WTC11 (cell line): Measurements from ENCODE around the gene BPIFB4. TPM values are rescaled to one million over a fixed set of nuclear protein-coding genes. Genes with fewer than 3 reads are reported as not detected.

ENCODE experiments used
- ATAC-seq: fragments of 200-7000 bp; cut with Tn5 transposase; 2 replicates; pipeline ENCODE4 v1.10.0; 2021; ENCODE audit warnings: mild to moderate bottlenecking, moderate library complexity
- CTCF ChIA-PET: fragments of 300-600 bp; sonication (Branson Sonifier 250); formaldehyde crosslinking; loops from one replicate; lab custom pipeline; 2021; ENCODE audit warnings: antibody characterized with exemption; lab: Charles Lee
- POLR2A ChIA-PET: fragments of 350-600 bp; sonication (Branson Sonifier 250); formaldehyde crosslinking; loops from one replicate; lab custom pipeline; 2021; ENCODE audit warnings: antibody characterized with exemption; lab: Charles Lee
- DNase-seq: peaks from one replicate; pipeline ENCODE4 v3.0.0; 2021; ENCODE audit warnings: low spot score
- H3K27ac Mint-ChIP-seq: 2 replicates; pipeline ENCODE4 v1.8.0; 2021; ENCODE audit warnings: mixed read lengths
- H3K27me3 Mint-ChIP-seq: 2 replicates; pipeline ENCODE4 v1.8.0; 2021; ENCODE audit warnings: low read depth, mild to moderate bottlenecking, moderate library complexity, mixed read lengths
- H3K36me3 Mint-ChIP-seq: 2 replicates; pipeline ENCODE4 v1.8.0; 2021; ENCODE audit warnings: mixed read lengths
- H3K4me1 Mint-ChIP-seq: 2 replicates; pipeline ENCODE4 v1.8.0; 2022; ENCODE audit warnings: mixed read lengths
- H3K4me3 Mint-ChIP-seq: 2 replicates; pipeline ENCODE4 v1.8.0; 2021; ENCODE audit warnings: mild to moderate bottlenecking, moderate library complexity, mixed read lengths
- H3K9me3 Mint-ChIP-seq: 2 replicates; pipeline ENCODE4 v1.8.0; 2021; ENCODE audit warnings: mixed read lengths
- ATF1 ChIP-seq: sonication (generic); formaldehyde crosslinking; IDR thresholded peaks from 2 replicates; pipeline ENCODE4 v1.8.1; 2023; ENCODE audit warnings: mild to moderate bottlenecking, moderate library complexity, missing genetic modification reagents
- GRHL2 ChIP-seq: fragments of 250-450 bp; sonication (Bioruptor Pico); IDR thresholded peaks from 2 replicates; pipeline ENCODE4 v1.8.0; 2022; ENCODE audit warnings: mild to moderate bottlenecking, moderate library complexity; ENCODE audit not compliant: insufficient replicate concordance, severe bottlenecking
- IRF2 ChIP-seq: sonication (generic); formaldehyde crosslinking; IDR thresholded peaks from 2 replicates; pipeline ENCODE4 v1.8.0; 2022; ENCODE audit warnings: low read depth, missing genetic modification reagents, borderline replicate concordance
- NR1H2 ChIP-seq: sonication (generic); formaldehyde crosslinking; IDR thresholded peaks from 2 replicates; pipeline ENCODE4 v1.9.0; 2021; ENCODE audit warnings: mild to moderate bottlenecking, moderate library complexity, missing genetic modification reagents
- NR2C2 ChIP-seq: sonication (generic); formaldehyde crosslinking; IDR thresholded peaks from 2 replicates; pipeline ENCODE4 v1.8.0; 2022; ENCODE audit warnings: mild to moderate bottlenecking, missing genetic modification reagents
- PRRX2 ChIP-seq: fragments of 250-450 bp; sonication (Bioruptor Pico); IDR thresholded peaks from 2 replicates; pipeline ENCODE4 v1.8.0; 2021; ENCODE audit warnings: mild to moderate bottlenecking
- RELA ChIP-seq: sonication (generic); formaldehyde crosslinking; IDR thresholded peaks from 2 replicates; pipeline ENCODE4 v1.8.1; 2022; ENCODE audit warnings: missing genetic modification reagents, mild to moderate bottlenecking, borderline replicate concordance
- SMAD4 ChIP-seq: sonication (generic); formaldehyde crosslinking; IDR thresholded peaks from 2 replicates; pipeline ENCODE4 v1.8.0; 2022; ENCODE audit warnings: mild to moderate bottlenecking, missing genetic modification reagents
- ZNF121 ChIP-seq: sonication (generic); formaldehyde crosslinking; IDR thresholded peaks from 2 replicates; pipeline ENCODE4 v1.8.0; 2023; ENCODE audit warnings: missing genetic modification reagents
- ZNF232 ChIP-seq: sonication (generic); formaldehyde crosslinking; IDR thresholded peaks from 2 replicates; pipeline ENCODE4 v1.8.0; 2022; ENCODE audit warnings: mild to moderate bottlenecking, missing genetic modification reagents
- ZNF263 ChIP-seq: sonication (generic); formaldehyde crosslinking; IDR thresholded peaks from 2 replicates; pipeline ENCODE4 v1.8.1; 2022; ENCODE audit warnings: low read depth, mild to moderate bottlenecking, moderate library complexity, missing genetic modification reagents
- ZNF416 ChIP-seq: fragments of 250-450 bp; sonication (Bioruptor Pico); IDR thresholded peaks from 2 replicates; pipeline ENCODE4 v1.9.0; 2021; ENCODE audit warnings: mild to moderate bottlenecking, inconsistent platforms
- total RNA-seq: library from RNA; stranded (reverse); gene quantifications from 3 replicates; pipeline ENCODE4 v1.2.3, GENCODE V29; 2021
- TF ChIP-seq, protein P1 (sequence below): fragments of 250-450 bp; sonication (Bioruptor Pico); IDR thresholded peaks from 2 replicates; pipeline ENCODE4 v2.1.2; 2022; ENCODE audit warnings: mild to moderate bottlenecking, moderate library complexity
- TF ChIP-seq, protein P2 (sequence below): sonication (generic); formaldehyde crosslinking; IDR thresholded peaks from 2 replicates; pipeline ENCODE4 v1.8.0; 2023; ENCODE audit warnings: mild to moderate bottlenecking, missing genetic modification reagents
- TF ChIP-seq, protein P3 (sequence below): fragments of 250-450 bp; sonication (Bioruptor Pico); IDR thresholded peaks from 2 replicates; pipeline ENCODE4 v1.9.0; 2021; ENCODE audit warnings: moderate library complexity, mild to moderate bottlenecking, inconsistent platforms, borderline replicate concordance
- TF ChIP-seq, protein P4 (sequence below): sonication (generic); formaldehyde crosslinking; IDR thresholded peaks from 2 replicates; pipeline ENCODE4 v1.8.1; 2022; ENCODE audit warnings: low read depth, mild to moderate bottlenecking, moderate library complexity, missing genetic modification reagents, borderline replicate concordance
- TF ChIP-seq, protein P5 (sequence below): fragments of 250-450 bp; sonication (Bioruptor Pico); IDR thresholded peaks from 2 replicates; pipeline ENCODE4 v1.9.0; 2021; ENCODE audit warnings: mild to moderate bottlenecking
- TF ChIP-seq, protein P6 (sequence below): sonication (generic); formaldehyde crosslinking; IDR thresholded peaks from 2 replicates; pipeline ENCODE4 v1.8.1; 2022; ENCODE audit warnings: low read depth, missing genetic modification reagents, borderline replicate concordance
- TF ChIP-seq, protein P7 (sequence below): sonication (generic); formaldehyde crosslinking; IDR thresholded peaks from 2 replicates; pipeline ENCODE4 v1.8.1; 2022; ENCODE audit warnings: mild to moderate bottlenecking, moderate library complexity, missing genetic modification reagents

Gene BPIFB4
- total RNA-seq, 1 experiment from 2014 or later: not detected

DNA sequence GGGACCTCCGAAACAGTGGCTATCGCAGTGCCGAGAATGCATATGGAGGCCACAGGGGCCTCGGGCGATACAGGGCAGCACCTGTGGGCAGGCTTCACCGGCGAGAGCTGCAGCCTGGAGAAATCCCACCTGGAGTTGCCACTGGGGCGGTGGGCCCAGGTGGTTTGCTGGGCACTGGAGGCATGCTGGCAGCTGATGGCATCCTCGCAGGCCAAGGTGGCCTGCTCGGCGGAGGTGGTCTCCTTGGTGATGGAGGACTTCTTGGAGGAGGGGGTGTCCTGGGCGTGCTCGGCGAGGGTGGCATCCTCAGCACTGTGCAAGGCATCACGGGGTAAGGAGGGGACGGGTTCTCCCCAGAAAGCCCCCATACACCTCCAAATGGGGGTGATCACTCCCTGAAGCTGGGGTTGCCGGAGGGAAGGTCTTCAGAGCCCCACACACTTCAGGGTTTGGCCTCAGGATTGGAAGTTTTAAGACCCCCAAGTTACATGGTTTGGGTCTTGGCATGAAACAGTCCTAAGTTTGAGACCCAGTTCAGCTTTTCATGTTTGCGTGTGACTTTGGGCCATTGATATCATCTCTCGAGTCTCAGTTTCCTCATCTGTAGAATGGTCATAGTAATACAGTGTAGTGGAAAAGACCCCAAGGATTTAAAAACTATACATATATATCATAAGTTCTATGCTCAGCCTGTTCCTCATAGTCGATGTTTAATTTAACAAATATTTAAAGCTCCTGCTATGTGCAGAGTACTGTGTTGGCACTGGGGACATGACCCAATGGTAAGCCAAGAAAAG is 4.3 kb downstream of the BPIFB4 start:
- TF ChIP-seq, protein P1, sequence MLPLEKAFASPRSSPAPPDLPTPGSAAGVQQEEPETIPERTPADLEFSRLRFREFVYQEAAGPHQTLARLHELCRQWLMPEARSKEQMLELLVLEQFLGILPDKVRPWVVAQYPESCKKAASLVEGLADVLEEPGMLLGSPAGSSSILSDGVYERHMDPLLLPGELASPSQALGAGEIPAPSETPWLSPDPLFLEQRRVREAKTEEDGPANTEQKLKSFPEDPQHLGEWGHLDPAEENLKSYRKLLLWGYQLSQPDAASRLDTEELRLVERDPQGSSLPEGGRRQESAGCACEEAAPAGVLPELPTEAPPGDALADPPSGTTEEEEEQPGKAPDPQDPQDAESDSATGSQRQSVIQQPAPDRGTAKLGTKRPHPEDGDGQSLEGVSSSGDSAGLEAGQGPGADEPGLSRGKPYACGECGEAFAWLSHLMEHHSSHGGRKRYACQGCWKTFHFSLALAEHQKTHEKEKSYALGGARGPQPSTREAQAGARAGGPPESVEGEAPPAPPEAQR (CRISPR knock-in tag): no peak
- TF ChIP-seq IRF2 (CRISPR knock-in tag): no peak
- TF ChIP-seq, protein P2, sequence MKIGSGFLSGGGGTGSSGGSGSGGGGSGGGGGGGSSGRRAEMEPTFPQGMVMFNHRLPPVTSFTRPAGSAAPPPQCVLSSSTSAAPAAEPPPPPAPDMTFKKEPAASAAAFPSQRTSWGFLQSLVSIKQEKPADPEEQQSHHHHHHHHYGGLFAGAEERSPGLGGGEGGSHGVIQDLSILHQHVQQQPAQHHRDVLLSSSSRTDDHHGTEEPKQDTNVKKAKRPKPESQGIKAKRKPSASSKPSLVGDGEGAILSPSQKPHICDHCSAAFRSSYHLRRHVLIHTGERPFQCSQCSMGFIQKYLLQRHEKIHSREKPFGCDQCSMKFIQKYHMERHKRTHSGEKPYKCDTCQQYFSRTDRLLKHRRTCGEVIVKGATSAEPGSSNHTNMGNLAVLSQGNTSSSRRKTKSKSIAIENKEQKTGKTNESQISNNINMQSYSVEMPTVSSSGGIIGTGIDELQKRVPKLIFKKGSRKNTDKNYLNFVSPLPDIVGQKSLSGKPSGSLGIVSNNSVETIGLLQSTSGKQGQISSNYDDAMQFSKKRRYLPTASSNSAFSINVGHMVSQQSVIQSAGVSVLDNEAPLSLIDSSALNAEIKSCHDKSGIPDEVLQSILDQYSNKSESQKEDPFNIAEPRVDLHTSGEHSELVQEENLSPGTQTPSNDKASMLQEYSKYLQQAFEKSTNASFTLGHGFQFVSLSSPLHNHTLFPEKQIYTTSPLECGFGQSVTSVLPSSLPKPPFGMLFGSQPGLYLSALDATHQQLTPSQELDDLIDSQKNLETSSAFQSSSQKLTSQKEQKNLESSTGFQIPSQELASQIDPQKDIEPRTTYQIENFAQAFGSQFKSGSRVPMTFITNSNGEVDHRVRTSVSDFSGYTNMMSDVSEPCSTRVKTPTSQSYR: no peak
- TF ChIP-seq, protein P3, sequence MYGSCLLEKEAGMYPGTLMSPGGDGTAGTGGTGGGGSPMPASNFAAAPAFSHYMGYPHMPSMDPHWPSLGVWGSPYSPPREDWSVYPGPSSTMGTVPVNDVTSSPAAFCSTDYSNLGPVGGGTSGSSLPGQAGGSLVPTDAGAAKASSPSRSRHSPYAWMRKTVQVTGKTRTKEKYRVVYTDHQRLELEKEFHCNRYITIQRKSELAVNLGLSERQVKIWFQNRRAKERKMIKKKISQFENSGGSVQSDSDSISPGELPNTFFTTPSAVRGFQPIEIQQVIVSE (CRISPR knock-in tag): no peak
- TF ChIP-seq RELA: no peak
- CTCF ChIA-PET: no interaction called here
- H3K9me3 Mint-ChIP-seq: no peaks in the 10 kb centered on the region
- POLR2A ChIA-PET: no interaction called here
- no peak for DNase-seq
- no peaks in the 10 kb centered on the region for H3K36me3 Mint-ChIP-seq
- no peak overlapping the region for H3K27ac Mint-ChIP-seq
- no peaks in the 10 kb centered on the region for H3K4me1 Mint-ChIP-seq
- ATAC-seq: no peak
- H3K4me3 Mint-ChIP-seq: no peak overlapping the region
- no peaks in the 10 kb centered on the region for H3K27me3 Mint-ChIP-seq

DNA sequence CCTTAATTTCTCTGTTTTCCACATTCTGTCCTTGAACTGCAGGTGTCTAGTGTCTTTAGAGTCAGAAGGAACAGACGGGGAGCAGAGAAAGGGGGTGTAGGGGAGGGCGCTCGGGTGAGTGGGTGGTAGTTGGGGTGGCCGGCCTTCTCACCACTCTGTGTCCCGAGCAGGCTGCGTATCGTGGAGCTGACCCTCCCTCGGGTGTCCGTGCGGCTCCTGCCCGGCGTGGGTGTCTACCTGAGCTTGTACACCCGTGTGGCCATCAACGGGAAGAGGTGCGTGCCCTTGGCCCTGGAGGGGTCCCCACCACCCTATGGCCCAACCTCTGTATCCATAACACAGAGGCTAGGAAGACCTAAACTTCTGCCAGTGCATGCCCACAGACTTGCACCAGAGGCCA is 5.3 kb downstream of the BPIFB4 start:
- Mint-ChIP-seq H3K36me3 (no peaks in the 10 kb centered on the region), H3K4me1 (no peaks in the 10 kb centered on the region)
- no peak for DNase-seq
- POLR2A ChIA-PET: no interaction called here
- no peak for TF ChIP-seq RELA
- no peak for TF ChIP-seq ATF1 (CRISPR knock-in tag)
- TF ChIP-seq PRRX2 (CRISPR knock-in tag): no peak
- TF ChIP-seq, protein P4, sequence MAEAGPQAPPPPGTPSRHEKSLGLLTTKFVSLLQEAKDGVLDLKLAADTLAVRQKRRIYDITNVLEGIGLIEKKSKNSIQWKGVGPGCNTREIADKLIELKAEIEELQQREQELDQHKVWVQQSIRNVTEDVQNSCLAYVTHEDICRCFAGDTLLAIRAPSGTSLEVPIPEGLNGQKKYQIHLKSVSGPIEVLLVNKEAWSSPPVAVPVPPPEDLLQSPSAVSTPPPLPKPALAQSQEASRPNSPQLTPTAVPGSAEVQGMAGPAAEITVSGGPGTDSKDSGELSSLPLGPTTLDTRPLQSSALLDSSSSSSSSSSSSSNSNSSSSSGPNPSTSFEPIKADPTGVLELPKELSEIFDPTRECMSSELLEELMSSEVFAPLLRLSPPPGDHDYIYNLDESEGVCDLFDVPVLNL (CRISPR knock-in tag): no peak
- TF ChIP-seq NR2C2 (CRISPR knock-in tag): no peak
- no peak for TF ChIP-seq ZNF263 (CRISPR knock-in tag)
- TF ChIP-seq, all 79 proteins: peak for 0
- no peaks in the 10 kb centered on the region for H3K27me3 Mint-ChIP-seq
- CTCF ChIA-PET: interaction anchor here (1.6 kb wide), 1 partner anchor 89 kb away, joined by 4 read pairs; no protein-coding TSS in a partner anchor
- ATAC-seq: no peak
- H3K27ac Mint-ChIP-seq: no peak overlapping the region
- no peak overlapping the region for H3K4me3 Mint-ChIP-seq
- no peaks in the 10 kb centered on the region for H3K9me3 Mint-ChIP-seq

DNA sequence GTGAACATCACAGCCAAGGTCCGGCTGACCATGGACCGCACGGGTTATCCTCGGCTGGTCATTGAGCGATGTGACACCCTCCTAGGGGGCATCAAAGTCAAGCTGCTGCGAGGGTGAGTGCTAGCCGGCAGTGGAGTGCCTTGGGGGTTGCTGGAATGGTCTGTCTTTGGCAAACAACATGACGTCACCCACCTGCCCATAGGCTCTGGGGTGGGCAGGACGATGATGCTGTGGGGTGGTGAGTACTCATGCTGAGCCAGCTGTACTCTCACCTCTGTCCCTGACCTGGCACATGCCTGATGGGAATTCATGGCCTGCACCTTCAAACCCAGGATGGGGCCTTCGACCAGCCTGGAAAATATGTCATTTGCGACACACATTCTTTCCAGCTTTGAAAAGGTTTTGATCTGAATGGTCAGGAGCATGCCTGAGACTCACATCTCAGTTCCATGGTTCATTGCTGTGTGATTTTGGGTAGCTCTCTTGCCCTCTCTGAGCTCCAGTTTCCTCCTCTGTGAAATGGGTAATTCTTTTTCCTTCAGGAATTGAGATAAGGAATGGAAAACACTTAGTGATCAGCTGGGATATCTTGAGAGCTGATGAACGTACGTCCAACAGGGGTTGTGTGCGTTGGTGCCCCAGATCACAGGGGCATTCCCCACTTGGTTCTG is 6.7 kb downstream of the BPIFB4 start:
- Mint-ChIP-seq H3K36me3 (no peaks in the 10 kb centered on the region), H3K4me1 (no peaks in the 10 kb centered on the region), H3K4me3 (no peak overlapping the region), H3K27ac (no peak overlapping the region), H3K27me3 (no peaks in the 10 kb centered on the region), H3K9me3 (no peaks in the 10 kb centered on the region)
- ChIA-PET CTCF (interaction anchor here (0.9 to 1.6 kb wide), 2 partner anchors 10 to 90 kb away, joined by 3 to 4 read pairs; no protein-coding TSS in a partner anchor), POLR2A (no interaction called here)
- no peak for DNase-seq
- no peak for ATAC-seq
- TF ChIP-seq SMAD4 (no peak), NR1H2 (CRISPR knock-in tag) (no peak), GRHL2 (CRISPR knock-in tag) (no peak), ZNF232 (CRISPR knock-in tag) (no peak), ZNF121 (no peak), ZNF416 (no peak)
- TF ChIP-seq, protein P5, sequence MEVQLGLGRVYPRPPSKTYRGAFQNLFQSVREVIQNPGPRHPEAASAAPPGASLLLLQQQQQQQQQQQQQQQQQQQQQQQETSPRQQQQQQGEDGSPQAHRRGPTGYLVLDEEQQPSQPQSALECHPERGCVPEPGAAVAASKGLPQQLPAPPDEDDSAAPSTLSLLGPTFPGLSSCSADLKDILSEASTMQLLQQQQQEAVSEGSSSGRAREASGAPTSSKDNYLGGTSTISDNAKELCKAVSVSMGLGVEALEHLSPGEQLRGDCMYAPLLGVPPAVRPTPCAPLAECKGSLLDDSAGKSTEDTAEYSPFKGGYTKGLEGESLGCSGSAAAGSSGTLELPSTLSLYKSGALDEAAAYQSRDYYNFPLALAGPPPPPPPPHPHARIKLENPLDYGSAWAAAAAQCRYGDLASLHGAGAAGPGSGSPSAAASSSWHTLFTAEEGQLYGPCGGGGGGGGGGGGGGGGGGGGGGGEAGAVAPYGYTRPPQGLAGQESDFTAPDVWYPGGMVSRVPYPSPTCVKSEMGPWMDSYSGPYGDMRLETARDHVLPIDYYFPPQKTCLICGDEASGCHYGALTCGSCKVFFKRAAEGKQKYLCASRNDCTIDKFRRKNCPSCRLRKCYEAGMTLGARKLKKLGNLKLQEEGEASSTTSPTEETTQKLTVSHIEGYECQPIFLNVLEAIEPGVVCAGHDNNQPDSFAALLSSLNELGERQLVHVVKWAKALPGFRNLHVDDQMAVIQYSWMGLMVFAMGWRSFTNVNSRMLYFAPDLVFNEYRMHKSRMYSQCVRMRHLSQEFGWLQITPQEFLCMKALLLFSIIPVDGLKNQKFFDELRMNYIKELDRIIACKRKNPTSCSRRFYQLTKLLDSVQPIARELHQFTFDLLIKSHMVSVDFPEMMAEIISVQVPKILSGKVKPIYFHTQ (CRISPR knock-in tag): no peak
- TF ChIP-seq, protein P6, sequence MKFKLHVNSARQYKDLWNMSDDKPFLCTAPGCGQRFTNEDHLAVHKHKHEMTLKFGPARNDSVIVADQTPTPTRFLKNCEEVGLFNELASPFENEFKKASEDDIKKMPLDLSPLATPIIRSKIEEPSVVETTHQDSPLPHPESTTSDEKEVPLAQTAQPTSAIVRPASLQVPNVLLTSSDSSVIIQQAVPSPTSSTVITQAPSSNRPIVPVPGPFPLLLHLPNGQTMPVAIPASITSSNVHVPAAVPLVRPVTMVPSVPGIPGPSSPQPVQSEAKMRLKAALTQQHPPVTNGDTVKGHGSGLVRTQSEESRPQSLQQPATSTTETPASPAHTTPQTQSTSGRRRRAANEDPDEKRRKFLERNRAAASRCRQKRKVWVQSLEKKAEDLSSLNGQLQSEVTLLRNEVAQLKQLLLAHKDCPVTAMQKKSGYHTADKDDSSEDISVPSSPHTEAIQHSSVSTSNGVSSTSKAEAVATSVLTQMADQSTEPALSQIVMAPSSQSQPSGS: no peak
- TF ChIP-seq, protein P7, sequence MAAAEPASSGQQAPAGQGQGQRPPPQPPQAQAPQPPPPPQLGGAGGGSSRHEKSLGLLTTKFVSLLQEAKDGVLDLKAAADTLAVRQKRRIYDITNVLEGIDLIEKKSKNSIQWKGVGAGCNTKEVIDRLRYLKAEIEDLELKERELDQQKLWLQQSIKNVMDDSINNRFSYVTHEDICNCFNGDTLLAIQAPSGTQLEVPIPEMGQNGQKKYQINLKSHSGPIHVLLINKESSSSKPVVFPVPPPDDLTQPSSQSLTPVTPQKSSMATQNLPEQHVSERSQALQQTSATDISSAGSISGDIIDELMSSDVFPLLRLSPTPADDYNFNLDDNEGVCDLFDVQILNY: no peak
